Middle frontal gyrus (tissue), 1 donor: ENCODE data around the gene MYEOV.
A peak's percentile ranks its signal among the peaks of the same experiment; 100 is the strongest.

ENCODE experiments used
- DNase-seq: peaks from one replicate; pipeline ENCODE4 v3.0.0-alpha.2; 2015; ENCODE audit warnings: low spot score; ENCODE audit errors: extremely low spot score

The MYEOV gene

DNA sequence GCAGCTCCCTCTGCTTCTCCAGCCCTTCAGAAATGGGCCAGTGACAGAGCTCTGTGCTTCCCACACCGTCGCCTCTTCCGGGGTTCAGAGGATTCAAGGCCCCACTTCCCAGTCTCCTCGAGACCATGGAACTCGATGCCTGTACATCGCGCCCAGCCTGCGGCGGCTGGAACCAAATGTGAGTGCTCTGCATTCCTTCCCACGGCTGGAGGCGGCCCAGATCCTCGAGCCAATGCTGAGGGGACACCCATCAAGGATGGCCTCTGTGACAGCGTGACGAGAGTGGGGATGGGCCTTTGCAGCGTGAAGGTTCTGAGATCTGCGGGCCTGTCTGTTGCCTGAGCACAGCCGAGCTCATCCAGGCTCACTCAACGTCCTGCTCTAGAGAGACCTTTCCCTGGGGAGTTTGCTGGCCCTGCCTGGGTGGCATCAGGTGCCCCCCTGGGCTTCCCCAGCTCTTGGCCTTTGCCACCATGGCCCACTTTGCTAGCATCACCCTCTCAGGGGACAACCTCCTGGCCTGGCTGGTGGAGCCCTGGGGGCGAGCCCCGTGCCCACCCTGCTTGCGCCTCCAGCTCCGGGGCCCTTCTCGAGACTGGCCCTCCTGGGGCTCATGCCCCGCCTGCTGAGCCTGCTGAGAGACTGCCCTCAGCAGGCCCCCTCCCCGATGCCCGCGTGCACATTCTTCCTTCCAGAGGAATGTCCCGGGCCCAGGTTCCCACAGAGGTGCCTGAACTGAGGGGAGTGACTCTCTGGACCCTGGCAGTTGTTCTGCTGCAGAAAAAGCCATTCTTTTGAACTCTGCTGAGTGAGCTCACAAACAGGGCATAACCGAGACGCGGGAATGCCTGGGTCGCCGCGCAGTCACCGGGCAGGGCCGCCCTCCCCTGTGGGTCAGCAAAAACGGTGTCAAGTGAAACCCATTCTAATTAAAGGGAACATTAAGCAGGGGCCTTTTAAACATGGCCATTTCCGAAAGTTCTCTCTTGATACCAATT, 7.3 kb upstream of the MYEOV start:
- DNase-seq = no peak

DNA sequence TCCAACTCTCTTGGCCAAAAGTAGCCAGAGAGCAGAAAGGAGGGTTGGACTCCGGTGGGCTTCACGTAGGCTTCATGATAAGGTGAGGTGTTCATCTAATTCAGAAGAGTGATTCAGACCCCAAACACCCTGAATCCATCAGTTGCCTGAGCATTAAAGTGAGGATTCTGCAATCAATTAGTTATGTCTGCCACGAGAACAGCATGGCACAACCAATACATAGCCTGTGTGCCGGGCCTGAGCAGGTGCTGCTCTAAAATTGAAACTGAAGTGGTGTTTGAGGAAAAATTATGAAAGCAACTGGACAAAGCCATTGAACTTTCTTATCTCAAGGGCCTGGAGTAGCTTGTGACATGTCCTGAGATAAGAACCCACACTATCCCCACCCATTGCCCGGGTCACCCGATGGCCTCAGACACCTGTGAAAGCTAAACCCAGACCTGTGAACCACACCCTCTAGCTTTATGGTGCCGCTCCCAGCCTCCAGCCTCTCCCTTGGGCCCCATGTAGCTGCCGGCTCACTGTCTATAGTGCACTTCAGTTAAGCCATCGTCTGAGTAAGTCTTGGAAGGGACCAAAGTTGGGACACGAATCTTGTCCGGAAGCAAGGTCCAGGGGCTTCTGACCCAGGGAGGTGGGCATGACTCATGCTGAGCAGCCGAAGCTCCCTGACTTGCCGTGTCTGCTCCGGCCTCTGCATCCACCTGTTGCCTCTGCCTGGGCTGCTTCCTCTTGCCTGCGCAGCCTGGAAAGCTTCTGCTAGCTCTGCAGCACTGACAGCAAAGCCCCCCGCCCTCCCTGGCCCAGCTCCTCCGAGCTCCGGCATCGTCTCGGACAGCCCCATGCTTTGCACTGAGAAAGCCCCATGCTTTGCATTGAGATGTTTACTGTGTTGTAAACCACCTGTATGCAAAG, 5.7 kb upstream of the MYEOV start:
- no peak for DNase-seq

GRCh38 chr11:69288883-69289242, 5.1 kb upstream of the MYEOV start:
- DNase-seq = no peak

DNA sequence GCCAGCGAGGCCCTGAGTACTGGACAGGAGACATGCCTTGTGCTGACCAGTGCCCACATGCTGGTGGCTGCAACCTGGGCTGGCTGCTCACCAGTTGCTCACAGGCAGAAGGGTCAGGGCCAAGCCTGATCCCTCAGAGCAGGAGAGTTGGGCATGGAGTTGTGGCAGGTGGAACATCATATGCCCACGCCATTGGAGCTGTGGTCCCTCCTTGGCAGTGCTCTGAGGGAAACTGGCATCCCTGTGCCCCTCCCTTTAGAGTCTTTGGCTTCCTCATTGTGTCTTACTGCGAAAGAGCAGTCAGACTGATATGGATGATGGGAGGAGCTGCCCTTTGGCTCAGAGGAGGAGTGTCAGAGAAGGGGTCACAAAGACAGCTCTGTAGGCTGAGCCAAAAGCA, 3.1 kb upstream of the MYEOV start:
- no peak for DNase-seq

DNA sequence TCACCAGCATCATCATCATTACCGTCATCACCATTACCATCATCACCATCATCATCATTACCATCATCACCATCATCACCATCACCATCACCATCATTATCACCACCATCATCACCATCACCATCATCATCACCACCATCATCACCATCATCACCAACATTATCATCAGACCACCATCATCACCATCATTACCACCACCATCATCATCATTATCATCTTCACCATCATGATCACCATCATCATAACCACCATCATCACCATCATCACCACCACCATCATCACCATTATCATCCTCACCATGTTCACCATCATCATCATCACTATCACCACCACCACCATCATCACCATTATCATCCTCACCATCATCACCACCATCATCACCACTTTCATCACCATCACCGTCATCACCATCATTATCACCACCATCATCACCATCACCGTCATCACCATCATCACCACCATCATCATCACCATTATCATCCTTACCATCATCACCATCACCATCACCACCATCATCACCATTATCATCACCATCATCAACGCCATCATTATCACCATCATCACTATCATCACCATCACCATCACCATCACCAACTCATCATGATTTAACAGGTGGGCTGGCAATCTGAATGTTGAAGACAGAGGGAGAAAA, 2.4 kb upstream of the MYEOV start:
- no peak for DNase-seq

GRCh38 chr11:69292221-69292648, 1.7 kb upstream of the MYEOV start:
- DNase-seq = no peak

DNA sequence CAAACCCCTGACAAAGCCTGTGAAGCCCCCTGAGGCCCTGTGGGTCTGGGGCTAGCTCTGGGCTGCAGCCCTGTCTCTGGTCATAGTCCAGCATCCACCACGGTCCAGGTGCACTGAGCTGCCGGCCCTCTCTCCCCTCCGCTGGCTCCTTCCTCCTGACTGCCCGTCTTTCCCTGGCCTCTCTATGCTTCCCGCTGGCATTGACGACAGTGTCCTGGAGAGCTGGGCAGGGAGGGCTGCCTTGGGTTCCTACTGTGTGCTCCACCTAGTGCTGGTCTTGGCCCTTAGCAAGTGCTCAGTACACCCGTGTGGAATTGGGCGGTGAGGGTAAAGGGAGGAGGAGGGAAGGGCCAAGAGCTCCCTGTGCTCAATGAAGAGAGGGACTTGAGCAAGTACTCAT, 868 bp upstream of the MYEOV start:
- DNase-seq = no peak

DNA sequence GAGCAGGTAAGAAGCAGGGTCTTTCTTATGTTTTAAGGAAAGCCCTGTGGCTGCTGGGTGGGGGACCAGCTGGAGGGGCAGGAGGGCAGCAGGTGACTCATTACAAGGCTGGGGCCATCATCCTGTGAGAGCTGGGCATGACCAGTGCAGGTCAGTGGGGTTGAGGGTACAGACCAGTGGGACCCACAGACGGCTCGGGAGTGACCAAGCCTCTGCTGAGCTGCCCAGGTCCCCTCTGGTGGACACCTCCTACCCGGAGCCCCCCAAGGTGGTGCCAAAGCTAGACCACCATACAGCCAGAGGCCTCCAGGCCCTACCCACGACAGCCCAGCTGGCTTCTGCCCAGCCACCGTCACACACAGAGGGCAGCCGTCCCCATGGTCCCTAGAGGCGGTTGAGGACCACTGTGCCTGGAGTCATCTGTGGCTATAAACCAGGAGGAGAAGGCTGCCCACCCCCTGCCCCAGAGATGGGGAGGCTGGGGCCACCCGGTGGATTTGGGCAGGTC, 670 bp downstream of the MYEOV start:
- no peak for DNase-seq

- no peak for DNase-seq
These were observed 1.4 kb downstream of the MYEOV start for GRCh38 chr11:69295079-69295994.

DNA sequence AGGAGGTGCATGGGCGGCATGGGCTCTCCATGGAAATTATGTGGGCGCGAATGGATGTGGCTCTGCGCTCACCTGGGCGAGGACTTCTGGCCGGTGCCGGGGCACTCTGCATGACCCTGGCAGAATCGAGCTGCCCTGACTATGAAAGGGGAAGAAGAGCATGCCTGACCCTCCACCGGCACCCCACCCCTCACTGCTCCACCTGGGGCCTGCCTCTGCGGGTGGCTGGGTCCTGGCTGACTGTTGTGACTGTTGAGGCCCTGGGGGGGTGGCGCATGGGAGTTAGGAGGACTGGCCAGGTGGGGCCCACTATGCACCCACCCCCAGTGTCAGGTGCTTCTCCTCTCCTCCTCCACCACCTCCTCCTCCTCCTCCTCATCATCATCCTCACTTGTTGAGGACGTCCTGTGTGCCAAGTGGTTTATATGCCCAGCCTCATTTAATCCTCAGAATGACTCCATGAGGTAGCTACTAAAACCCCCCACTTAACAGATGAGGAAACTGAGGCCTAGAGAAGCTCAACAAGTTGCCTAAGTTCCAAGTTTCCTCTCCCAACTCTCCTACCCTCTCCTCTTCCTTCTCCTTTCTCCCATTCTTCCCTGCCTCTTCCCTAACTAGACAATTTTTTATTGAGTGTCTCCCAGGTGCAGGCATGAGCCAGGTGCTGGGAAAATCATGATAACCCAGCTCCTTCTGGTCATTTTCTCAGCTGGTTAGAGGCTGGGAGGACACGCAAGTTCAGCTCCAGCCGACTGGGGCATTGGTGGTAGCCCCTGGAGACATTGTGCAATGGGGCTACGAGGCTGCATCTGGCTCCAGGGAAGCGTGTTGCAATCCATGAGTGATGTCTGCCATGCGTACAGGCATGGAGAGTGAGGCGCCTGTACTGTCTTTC, 2.3 kb downstream of the MYEOV start:
- no peak for DNase-seq

DNA sequence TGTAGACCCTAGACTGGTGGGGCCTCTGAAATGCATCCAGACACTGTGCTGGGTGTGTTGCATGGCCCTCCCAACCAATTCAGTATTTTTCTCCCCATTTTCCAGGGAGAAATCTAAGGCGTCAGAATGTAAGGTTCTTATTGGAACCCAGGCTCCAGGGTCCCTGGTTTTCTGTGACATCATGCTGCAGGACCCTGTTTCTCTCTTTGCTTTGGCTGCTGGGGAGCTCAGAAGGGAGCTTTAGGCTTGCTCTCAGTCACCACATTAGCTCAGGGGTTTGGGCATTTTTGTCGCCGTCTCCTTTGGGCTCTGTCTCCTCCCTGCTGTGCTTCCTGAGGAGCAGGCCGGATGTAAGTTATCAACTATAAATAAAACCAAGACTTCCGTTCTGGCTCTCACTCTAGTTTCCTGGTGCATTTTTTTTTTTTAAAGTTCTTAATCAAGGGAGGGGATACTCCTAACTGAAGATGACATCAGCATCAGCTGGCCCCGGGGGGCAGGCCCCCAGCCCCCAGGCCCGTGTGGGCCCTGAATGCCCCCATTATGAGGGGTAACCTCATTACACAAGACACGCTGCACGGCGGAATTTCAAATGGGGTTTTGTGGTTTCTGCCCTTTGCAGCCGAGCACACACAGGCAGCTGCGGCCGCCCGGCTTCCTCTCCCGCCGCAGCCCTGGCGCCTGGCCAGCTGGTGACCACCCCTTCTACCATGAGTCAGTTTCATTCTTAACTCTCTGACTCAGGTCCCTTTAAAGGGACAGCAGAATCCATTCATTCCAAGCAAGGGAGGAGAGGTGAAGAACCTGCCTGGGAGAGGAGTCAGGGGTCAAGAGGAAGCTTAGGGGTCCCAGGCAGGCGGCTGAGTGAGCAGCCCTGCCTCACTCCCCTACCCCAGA, 3.2 kb downstream of the MYEOV start:
- DNase-seq = peak; percentile 13

DNA sequence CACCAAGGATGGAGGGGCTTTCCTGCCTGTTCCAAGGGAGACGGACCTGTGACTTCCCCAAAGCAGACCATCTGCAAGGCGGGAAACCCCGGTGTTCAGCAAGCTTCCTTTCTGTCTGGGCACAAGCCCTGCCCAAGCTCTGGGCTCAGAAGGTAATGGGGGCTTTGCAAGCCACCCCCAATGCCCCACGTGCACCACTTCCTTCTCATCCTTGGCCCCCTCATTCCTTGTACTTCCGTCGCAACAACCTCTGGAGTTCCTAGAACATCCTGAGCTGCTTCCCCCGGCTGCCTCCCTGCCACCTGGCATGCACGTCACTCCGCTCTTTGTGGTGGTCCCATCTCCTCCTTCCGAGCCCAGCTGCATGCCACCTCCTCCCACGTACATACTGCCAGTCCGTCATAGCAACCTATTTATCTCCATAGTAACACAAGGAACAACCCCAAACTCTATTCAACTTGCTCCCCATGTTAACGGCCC, 3.9 kb downstream of the MYEOV start:
- no peak for DNase-seq

- no peak for DNase-seq
These were observed 4.5 kb downstream of the MYEOV start for GRCh38 chr11:69298267-69299022.

- no peak for DNase-seq
These were observed 5.1 kb downstream of the MYEOV start for GRCh38 chr11:69299023-69299461.

DNA sequence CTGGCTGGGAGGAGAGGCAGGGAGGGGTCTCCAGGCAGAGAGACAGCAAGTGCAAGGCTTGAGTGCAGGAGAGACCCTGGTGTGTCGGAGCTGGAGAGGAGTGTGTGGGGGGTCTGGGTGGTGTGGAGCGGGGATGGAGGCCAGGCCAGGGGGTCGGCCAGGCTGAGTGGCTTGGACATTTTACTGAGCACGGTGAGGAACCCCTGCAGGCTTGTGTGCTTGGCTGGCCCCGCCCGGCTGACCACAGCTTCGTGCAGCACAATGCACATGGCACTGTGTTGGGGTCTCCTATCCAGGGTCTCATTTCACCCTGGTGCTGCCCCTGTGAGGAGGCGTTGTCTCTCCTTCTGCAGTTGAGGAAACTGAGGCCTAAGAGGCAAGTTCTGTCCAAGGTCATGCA, 5.6 kb downstream of the MYEOV start:
- DNase-seq = no peak

DNA sequence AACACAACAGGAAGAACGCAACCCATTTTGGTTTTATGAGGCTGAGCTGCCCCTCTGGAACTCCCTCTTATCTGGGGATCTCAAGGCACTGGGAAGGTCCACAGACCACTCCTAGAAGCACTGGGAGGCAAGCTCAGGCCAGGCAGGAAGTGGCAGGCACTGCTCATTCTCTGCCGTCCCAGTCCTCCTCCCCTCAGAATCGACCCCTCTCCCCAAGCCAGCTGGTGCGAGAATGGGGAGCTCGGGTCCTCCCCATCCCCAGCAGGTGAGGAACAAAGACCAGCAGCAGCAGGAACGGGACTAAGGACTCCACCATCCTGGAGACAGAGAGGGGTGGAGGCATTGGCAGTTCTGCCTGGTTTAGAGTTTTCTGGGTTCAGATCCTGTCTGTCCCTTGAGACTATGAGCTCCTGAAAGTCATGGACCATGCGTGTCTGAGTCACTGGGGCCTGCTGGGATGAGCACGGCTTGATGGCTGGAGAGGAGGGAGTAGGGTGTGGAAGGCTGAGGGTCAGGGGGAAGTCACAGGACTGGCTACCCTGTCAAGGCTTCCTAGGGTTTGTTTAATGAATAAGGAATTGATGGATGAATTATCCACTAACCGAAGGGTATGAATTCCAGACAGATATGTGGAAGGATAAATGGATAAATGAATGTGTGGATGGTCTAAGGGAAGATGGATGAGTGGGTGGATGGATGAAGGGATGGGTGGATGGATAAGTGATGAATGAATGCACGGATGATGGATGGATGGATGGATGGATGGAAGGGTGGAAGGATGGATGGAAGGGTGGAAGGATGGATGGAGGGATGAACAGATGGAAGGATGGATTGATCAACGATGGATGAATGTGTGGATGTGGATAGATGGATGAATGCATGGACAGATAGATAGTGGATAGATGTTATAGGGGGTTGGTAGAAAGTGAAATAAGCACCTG, 6.4 kb downstream of the MYEOV start:
- DNase-seq = no peak
